Neural cell (in vitro differentiated cells): Measurements from ENCODE around the gene LUM. TPM values are rescaled to one million over a fixed set of nuclear protein-coding genes. Genes with fewer than 3 reads are reported as not detected.

Experiments
- H2AFZ ChIP-seq: fragments of 200-600, 300-800 bp; sonication (generic), shearing (Covaris generic); 2 replicates; pipeline ENCODE4 v1.6.0; 2014; ENCODE audit warnings: low read depth, mild to moderate bottlenecking, antibody characterized with exemption, low read length, moderate library complexity
- H3F3A ChIP-seq: fragments of 200-600 bp; shearing (Covaris generic); 2 replicates; pipeline ENCODE4 v1.6.1; 2016; ENCODE audit warnings: mild to moderate bottlenecking, moderate library complexity, mixed read lengths, antibody characterized with exemption, low read length; ENCODE audit not compliant: insufficient read depth, poor library complexity, severe bottlenecking
- H3K27ac ChIP-seq: fragments of 200-600, 300-800 bp; sonication (generic), shearing (Covaris generic); 2 replicates; pipeline ENCODE4 v1.5.1; 2014; ENCODE audit warnings: mild to moderate bottlenecking, low read length, moderate library complexity
- H3K27me3 ChIP-seq: fragments of 300-800, 200-600 bp; sonication (generic), shearing (Covaris generic); 2 replicates; pipeline ENCODE4 v1.6.0; 2014; ENCODE audit warnings: mild to moderate bottlenecking, low read depth, low read length, moderate library complexity; ENCODE audit not compliant: insufficient read depth
- H3K36me3 ChIP-seq: fragments of 300-800, 200-600 bp; sonication (generic), shearing (Covaris generic); 2 replicates; pipeline ENCODE4 v1.5.1; 2014; ENCODE audit warnings: mild to moderate bottlenecking, antibody characterized with exemption, low read length, moderate library complexity; ENCODE audit not compliant: insufficient read depth
- H3K4me2 ChIP-seq: fragments of 300-800, 200-600 bp; sonication (generic), shearing (Covaris generic); 2 replicates; pipeline ENCODE4 v1.6.0; 2014; ENCODE audit warnings: mild to moderate bottlenecking, low read length
- H3K4me3 ChIP-seq: fragments of 300-800, 200-600 bp; sonication (generic), shearing (Covaris generic); 2 replicates; pipeline ENCODE4 v1.5.1; 2014; ENCODE audit warnings: mild to moderate bottlenecking, low read length, moderate library complexity
- H3K79me2 ChIP-seq: fragments of 200-600 bp; shearing (Covaris generic); replicated peaks from 2 replicates; pipeline ENCODE4 v1.6.0; 2014; ENCODE audit warnings: mild to moderate bottlenecking, low read length, moderate library complexity; ENCODE audit not compliant: insufficient read depth
- H3K9ac ChIP-seq: fragments of 300-800, 200-600 bp; sonication (generic), shearing (Covaris generic); 2 replicates; pipeline ENCODE4 v1.6.1; 2016; ENCODE audit warnings: mild to moderate bottlenecking, low read length, mixed read lengths
- H3K9me2 ChIP-seq: fragments of 200-600 bp; shearing (Covaris generic); 2 replicates; pipeline ENCODE4 v1.6.1; 2016; ENCODE audit warnings: mild to moderate bottlenecking, low read length, mixed read lengths; ENCODE audit not compliant: insufficient read depth
- H3K9me3 ChIP-seq: fragments of 200-600, 300-800 bp; sonication (generic), shearing (Covaris generic); 2 replicates; pipeline ENCODE4 v1.6.1; 2016; ENCODE audit warnings: mild to moderate bottlenecking, mixed run types, low read length, moderate library complexity, mixed read lengths
- H4K20me1 ChIP-seq: fragments of 200-600 bp; shearing (Covaris generic); 2 replicates; pipeline ENCODE4 v1.6.1; 2016; ENCODE audit warnings: mild to moderate bottlenecking, mixed run types; ENCODE audit not compliant: insufficient read depth
- EP300 ChIP-seq: fragments of 450-650 bp; conservative IDR thresholded peaks from 2 replicates; pipeline ENCODE4 v1.6.1; 2014; ENCODE audit warnings: antibody characterized with exemption, mild to moderate bottlenecking, moderate library complexity; ENCODE audit not compliant: poor library complexity, severe bottlenecking
- EZH2 ChIP-seq: fragments of 200-600, 300-800 bp; shearing (Covaris generic), sonication (generic); IDR thresholded peaks from 2 replicates; pipeline ENCODE4 v1.6.1; 2014; ENCODE audit warnings: antibody characterized with exemption, low read length, borderline replicate concordance, mild to moderate bottlenecking; ENCODE audit not compliant: insufficient read depth, poor library complexity, severe bottlenecking
- MXI1 ChIP-seq: fragments of 450-650 bp; conservative IDR thresholded peaks from 2 replicates; pipeline ENCODE4 v1.6.1; 2014; ENCODE audit warnings: antibody characterized with exemption, mild to moderate bottlenecking; ENCODE audit not compliant: poor library complexity, severe bottlenecking
- POLR2AphosphoS5 ChIP-seq: IDR thresholded peaks from 2 replicates; pipeline ENCODE4 v1.6.1; 2012
- RAD21 ChIP-seq: fragments of 450-650 bp; conservative IDR thresholded peaks from 2 replicates; pipeline ENCODE4 v1.6.1; 2014; ENCODE audit warnings: antibody characterized with exemption, mild to moderate bottlenecking, moderate library complexity
- SMC3 ChIP-seq: fragments of 450-650 bp; conservative IDR thresholded peaks from 2 replicates; pipeline ENCODE4 v1.6.1; 2014; ENCODE audit warnings: antibody characterized with exemption, mild to moderate bottlenecking, moderate library complexity; ENCODE audit not compliant: poor library complexity
- TAF1 ChIP-seq: IDR thresholded peaks from 2 replicates; pipeline ENCODE4 v1.6.1; 2012; ENCODE audit warnings: low read depth
- polyA plus RNA-seq: library from polyadenylated mRNA; depleted of rRNA; stranded (reverse); fragments of >200 nt; gene quantifications from 2 replicates; pipeline ENCODE4 v1.2.3, GENCODE V29; 2014
- TF ChIP-seq, protein P1 (sequence below): fragments of 450-650 bp; IDR thresholded peaks from 2 replicates; pipeline ENCODE4 v1.5.1; 2014; ENCODE audit warnings: antibody characterized with exemption, mild to moderate bottlenecking, moderate library complexity; ENCODE audit not compliant: poor library complexity, severe bottlenecking
- TF ChIP-seq, protein P2 (sequence below): IDR thresholded peaks from 2 replicates; pipeline ENCODE4 v1.6.1; 2012; ENCODE audit warnings: borderline replicate concordance

LUM gene
- polyA plus RNA-seq, 1 donor from 2014 or later: 0.89 TPM

DNA sequence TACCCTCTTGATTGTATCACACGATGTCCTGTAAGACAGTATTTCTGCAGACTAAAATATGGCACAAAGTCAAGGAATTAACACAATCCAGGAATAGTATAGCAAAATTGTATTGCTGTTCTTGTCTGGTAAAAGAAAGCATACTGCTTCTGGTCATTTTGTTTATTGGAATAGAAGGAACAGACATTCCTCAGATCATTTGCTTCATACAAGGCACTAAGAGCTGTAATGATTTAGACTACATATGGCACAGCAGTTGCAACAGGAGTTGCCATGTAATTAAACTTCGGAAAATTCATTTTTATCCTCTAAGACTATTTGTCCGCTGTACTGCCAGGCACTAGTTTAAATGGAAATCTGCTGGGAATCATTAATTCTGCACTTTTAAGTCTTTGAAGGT lies 45.9 kb downstream of the LUM start:
- no peak overlapping the region for H3K9ac ChIP-seq
- no peaks in the 10 kb centered on the region for H3K27me3 ChIP-seq
- H3K36me3 ChIP-seq: no peaks in the 10 kb centered on the region

DNA sequence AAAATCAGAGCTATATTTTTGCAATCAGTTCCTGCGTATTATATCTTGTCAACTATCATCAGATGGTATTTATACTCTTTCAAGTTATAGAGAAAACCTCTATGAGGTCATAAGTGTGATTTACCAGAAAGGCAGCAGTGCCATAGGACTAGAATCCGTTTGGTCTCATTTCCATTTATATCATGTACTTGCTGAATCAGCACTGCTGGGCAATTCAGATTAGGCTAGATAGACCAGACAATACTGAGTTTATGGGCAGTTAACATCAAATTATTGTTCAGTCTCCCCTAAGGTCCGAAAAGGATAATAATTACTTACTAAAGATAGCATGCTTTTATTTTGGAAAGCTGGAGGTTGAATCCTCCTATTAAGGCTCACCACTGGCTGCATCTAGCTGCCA lies 46.7 kb downstream of the LUM start:
- H3K9ac ChIP-seq: no peak overlapping the region
- H3K4me3 ChIP-seq: no peak overlapping the region
- no peaks in the 10 kb centered on the region for H3K9me3 ChIP-seq
- no peaks in the 10 kb centered on the region for H3K27me3 ChIP-seq
- TF ChIP-seq, protein P1, sequence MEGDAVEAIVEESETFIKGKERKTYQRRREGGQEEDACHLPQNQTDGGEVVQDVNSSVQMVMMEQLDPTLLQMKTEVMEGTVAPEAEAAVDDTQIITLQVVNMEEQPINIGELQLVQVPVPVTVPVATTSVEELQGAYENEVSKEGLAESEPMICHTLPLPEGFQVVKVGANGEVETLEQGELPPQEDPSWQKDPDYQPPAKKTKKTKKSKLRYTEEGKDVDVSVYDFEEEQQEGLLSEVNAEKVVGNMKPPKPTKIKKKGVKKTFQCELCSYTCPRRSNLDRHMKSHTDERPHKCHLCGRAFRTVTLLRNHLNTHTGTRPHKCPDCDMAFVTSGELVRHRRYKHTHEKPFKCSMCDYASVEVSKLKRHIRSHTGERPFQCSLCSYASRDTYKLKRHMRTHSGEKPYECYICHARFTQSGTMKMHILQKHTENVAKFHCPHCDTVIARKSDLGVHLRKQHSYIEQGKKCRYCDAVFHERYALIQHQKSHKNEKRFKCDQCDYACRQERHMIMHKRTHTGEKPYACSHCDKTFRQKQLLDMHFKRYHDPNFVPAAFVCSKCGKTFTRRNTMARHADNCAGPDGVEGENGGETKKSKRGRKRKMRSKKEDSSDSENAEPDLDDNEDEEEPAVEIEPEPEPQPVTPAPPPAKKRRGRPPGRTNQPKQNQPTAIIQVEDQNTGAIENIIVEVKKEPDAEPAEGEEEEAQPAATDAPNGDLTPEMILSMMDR: no peak
- TF ChIP-seq TAF1: no peak
- TF ChIP-seq, protein P2, sequence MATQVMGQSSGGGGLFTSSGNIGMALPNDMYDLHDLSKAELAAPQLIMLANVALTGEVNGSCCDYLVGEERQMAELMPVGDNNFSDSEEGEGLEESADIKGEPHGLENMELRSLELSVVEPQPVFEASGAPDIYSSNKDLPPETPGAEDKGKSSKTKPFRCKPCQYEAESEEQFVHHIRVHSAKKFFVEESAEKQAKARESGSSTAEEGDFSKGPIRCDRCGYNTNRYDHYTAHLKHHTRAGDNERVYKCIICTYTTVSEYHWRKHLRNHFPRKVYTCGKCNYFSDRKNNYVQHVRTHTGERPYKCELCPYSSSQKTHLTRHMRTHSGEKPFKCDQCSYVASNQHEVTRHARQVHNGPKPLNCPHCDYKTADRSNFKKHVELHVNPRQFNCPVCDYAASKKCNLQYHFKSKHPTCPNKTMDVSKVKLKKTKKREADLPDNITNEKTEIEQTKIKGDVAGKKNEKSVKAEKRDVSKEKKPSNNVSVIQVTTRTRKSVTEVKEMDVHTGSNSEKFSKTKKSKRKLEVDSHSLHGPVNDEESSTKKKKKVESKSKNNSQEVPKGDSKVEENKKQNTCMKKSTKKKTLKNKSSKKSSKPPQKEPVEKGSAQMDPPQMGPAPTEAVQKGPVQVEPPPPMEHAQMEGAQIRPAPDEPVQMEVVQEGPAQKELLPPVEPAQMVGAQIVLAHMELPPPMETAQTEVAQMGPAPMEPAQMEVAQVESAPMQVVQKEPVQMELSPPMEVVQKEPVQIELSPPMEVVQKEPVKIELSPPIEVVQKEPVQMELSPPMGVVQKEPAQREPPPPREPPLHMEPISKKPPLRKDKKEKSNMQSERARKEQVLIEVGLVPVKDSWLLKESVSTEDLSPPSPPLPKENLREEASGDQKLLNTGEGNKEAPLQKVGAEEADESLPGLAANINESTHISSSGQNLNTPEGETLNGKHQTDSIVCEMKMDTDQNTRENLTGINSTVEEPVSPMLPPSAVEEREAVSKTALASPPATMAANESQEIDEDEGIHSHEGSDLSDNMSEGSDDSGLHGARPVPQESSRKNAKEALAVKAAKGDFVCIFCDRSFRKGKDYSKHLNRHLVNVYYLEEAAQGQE: no peak
- no peak for TF ChIP-seq SMC3
- TF ChIP-seq POLR2AphosphoS5: no peak
- no peak for TF ChIP-seq RAD21
- TF ChIP-seq EZH2: no peak
- TF ChIP-seq MXI1: no peak
- TF ChIP-seq EP300: no peak
- H3K4me2 ChIP-seq: no peak overlapping the region
- no peaks in the 10 kb centered on the region for H4K20me1 ChIP-seq
- H3F3A ChIP-seq: no peaks in the 10 kb centered on the region
- no peaks in the 10 kb centered on the region for H3K79me2 ChIP-seq
- no peaks in the 10 kb centered on the region for H3K9me2 ChIP-seq
- no peaks in the 10 kb centered on the region for H3K36me3 ChIP-seq
- H2AFZ ChIP-seq: no peak overlapping the region
- H3K27ac ChIP-seq: no peak overlapping the region

More for the DNA sequence above, 45.9 kb downstream of the LUM start:
- Histone ChIP-seq H3K9me3 (no peaks in the 10 kb centered on the region), H3F3A (no peaks in the 10 kb centered on the region), H3K4me3 (no peak overlapping the region), H2AFZ (no peak overlapping the region), H3K9me2 (no peaks in the 10 kb centered on the region), H3K4me2 (no peak overlapping the region), H3K79me2 (no peaks in the 10 kb centered on the region), H3K27ac (no peak overlapping the region), H4K20me1 (no peaks in the 10 kb centered on the region)
- TF ChIP-seq MXI1 (no peak), SMC3 (no peak), EZH2 (no peak), RAD21 (no peak), POLR2AphosphoS5 (no peak), EP300 (no peak), TAF1 (no peak)
- TF ChIP-seq, protein P2: no peak
- TF ChIP-seq, protein P1: no peak
